Measurements from ENCODE around the gene EPB41L1. TPM values are rescaled to one million over a fixed set of nuclear protein-coding genes. Genes with fewer than 3 reads are reported as not detected.

The EPB41L1 gene
- total RNA-seq, 1 experiment from 2014 or later = 121 TPM

DNA sequence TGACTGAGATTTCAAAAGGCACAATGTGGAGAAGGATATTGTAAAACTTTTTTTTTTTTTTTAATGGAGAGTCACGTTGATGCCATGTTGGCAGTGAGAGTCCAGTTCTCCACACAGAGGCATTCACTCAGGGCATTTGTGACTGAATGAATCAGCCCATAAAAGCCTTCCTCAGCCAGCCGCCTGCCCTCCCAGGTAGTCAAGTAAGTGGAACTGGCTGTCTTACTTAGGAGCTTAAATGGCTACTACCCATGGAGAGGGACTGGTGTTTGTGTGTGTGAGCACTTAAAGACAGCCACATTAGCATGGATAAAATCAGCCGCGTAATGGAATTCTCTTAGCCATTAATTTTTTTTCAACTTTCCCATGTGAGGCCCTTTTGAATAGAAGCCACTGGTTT, 94.3 kb downstream of the EPB41L1 start:
- no peak for TF ChIP-seq CTCF (IDR thresholded peaks at IDR 0.05; ENCODE audit: unreplicated experiment)
- H3K27me3 Mint-ChIP-seq (ENCODE audit: unreplicated experiment) = no peaks in the 10 kb centered on the region
- H3K4me3 Mint-ChIP-seq (ENCODE audit: low read depth, unreplicated experiment) = no peak overlapping the region
- no peaks in the 10 kb centered on the region for H3K9me3 Mint-ChIP-seq (ENCODE audit: low read depth, unreplicated experiment)
- no peak for DNase-seq
- H3K36me3 Mint-ChIP-seq (ENCODE audit: insufficient read depth, unreplicated experiment) = peaks cover 48% of the 10 kb centered on the region
- intact Hi-C loops (cut with micrococcal nuclease; ENCODE audit: unreplicated experiment) = no loop called here
- no TSS peak for BruUV-seq (replicated peaks)
- CTCF ChIA-PET = no interaction called here
- H3K27ac Mint-ChIP-seq (ENCODE audit: unreplicated experiment) = no peak overlapping the region
- H3K4me1 Mint-ChIP-seq (ENCODE audit: low read depth, unreplicated experiment) = no peaks in the 10 kb centered on the region

DNA sequence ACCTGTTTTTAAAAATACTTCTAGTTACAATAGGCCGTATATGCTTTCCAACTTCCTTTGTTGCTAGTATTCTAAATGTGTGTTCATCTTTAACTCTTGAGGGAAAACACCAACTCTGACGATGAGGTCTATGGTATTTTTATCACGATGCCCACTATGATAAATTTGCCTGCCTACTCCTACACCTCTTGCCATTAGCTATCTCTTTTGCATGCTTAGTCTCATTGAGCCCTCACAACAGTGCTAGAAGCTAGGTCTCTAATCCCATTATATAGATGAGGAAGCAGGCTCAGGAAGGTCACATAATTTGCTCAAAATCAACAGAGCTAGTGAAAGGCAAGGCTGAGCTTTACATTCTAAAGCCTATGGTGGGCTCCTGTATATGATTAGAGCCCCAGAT, 94.9 kb downstream of the EPB41L1 start:
- Mint-ChIP-seq H3K27ac (ENCODE audit: unreplicated experiment) (no peak overlapping the region), H3K9me3 (ENCODE audit: low read depth, unreplicated experiment) (no peaks in the 10 kb centered on the region), H3K4me3 (ENCODE audit: low read depth, unreplicated experiment) (no peak overlapping the region), H3K36me3 (ENCODE audit: insufficient read depth, unreplicated experiment) (peaks cover 46% of the 10 kb centered on the region), H3K27me3 (ENCODE audit: unreplicated experiment) (no peaks in the 10 kb centered on the region), H3K4me1 (ENCODE audit: low read depth, unreplicated experiment) (no peaks in the 10 kb centered on the region)
- intact Hi-C loops (cut with micrococcal nuclease; ENCODE audit: unreplicated experiment) = no loop called here
- CTCF ChIA-PET = interaction anchor here (0.8 kb wide), 1 partner anchor 215 kb away, joined by 4 read pairs; no protein-coding TSS in a partner anchor
- no peak for TF ChIP-seq CTCF (IDR thresholded peaks at IDR 0.05; ENCODE audit: unreplicated experiment)
- DNase-seq = no peak
- BruUV-seq (replicated peaks) = no TSS peak

GRCh38 chr20:36251426-36251825, 96.9 kb downstream of the EPB41L1 start:
- CTCF ChIA-PET = no interaction called here
- intact Hi-C loops (cut with micrococcal nuclease; ENCODE audit: unreplicated experiment) = no loop called here
- DNase-seq = no peak
- H3K27ac Mint-ChIP-seq (ENCODE audit: unreplicated experiment) = no peak overlapping the region
- BruUV-seq (replicated peaks) = no TSS peak
- no peaks in the 10 kb centered on the region for H3K9me3 Mint-ChIP-seq (ENCODE audit: low read depth, unreplicated experiment)
- TF ChIP-seq CTCF (IDR thresholded peaks at IDR 0.05; ENCODE audit: unreplicated experiment) = no peak
- H3K4me3 Mint-ChIP-seq (ENCODE audit: low read depth, unreplicated experiment) = no peak overlapping the region
- H3K4me1 Mint-ChIP-seq (ENCODE audit: low read depth, unreplicated experiment) = no peaks in the 10 kb centered on the region
- H3K36me3 Mint-ChIP-seq (ENCODE audit: insufficient read depth, unreplicated experiment) = peaks cover 43% of the 10 kb centered on the region
- H3K27me3 Mint-ChIP-seq (ENCODE audit: unreplicated experiment) = no peaks in the 10 kb centered on the region

DNA sequence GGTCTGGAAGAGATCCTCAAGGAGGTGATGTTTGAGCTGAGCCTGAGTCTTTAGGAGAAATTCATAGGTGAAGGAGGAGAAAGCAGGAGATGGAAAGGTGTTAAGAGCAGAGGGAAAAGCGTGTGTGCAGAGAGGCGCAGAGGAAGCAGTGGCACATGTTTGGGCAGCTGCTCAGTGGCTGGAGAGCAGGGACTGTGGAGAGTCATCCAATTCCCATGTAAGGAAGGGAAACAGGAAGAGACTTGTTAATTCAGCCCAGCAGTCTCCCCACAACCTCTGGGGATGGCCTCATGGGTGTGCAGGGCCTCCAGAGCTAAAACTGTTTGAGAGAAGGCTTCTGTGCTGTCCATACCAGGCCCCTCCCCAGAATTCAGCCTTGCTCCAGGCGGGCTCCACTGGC, 98.0 kb downstream of the EPB41L1 start:
- intact Hi-C loops (cut with micrococcal nuclease; ENCODE audit: unreplicated experiment) = no loop called here
- no peak overlapping the region for H3K27ac Mint-ChIP-seq (ENCODE audit: unreplicated experiment)
- no peak overlapping the region for H3K4me3 Mint-ChIP-seq (ENCODE audit: low read depth, unreplicated experiment)
- peaks cover 34% of the 10 kb centered on the region for H3K36me3 Mint-ChIP-seq (ENCODE audit: insufficient read depth, unreplicated experiment)
- no peaks in the 10 kb centered on the region for H3K27me3 Mint-ChIP-seq (ENCODE audit: unreplicated experiment)
- H3K9me3 Mint-ChIP-seq (ENCODE audit: low read depth, unreplicated experiment) = no peaks in the 10 kb centered on the region
- DNase-seq = no peak
- H3K4me1 Mint-ChIP-seq (ENCODE audit: low read depth, unreplicated experiment) = no peaks in the 10 kb centered on the region
- TF ChIP-seq CTCF (IDR thresholded peaks at IDR 0.05; ENCODE audit: unreplicated experiment) = no peak
- CTCF ChIA-PET = no interaction called here
- no TSS peak for BruUV-seq (replicated peaks)

All from Calu3 (cell line).